Endothelial cell of umbilical vein (primary cell): ENCODE data around the gene ABHD17A. TPM values are rescaled to one million over a fixed set of nuclear protein-coding genes. Genes with fewer than 3 reads are reported as not detected.

Experiments
- BruUV-seq: library from RNA; stranded (reverse); fragments of 400-500 nt; replicated peaks from 2 replicates; lab custom pipeline; 2021; lab: Mats Ljungman, UMichigan
- CTCF ChIA-PET: fragments of 300-600, 350-600 bp; sonication (Branson Sonifier 250); formaldehyde crosslinking; loops from one replicate; lab custom pipeline; 2021; ENCODE audit warnings: antibody characterized with exemption, inconsistent platforms; lab: Charles Lee
- POLR2A ChIA-PET: fragments of 300-600, 350-600 bp; sonication (Branson Sonifier 250); formaldehyde crosslinking; loops from one replicate; lab custom pipeline; 2021; ENCODE audit warnings: antibody characterized with exemption, inconsistent platforms; lab: Charles Lee
- DNase-seq: peaks from one replicate; pipeline ENCODE4 v3.0.0-alpha.2; 2011; ENCODE audit warnings: low read depth, low spot score
- FAIRE-seq: peaks from 2 replicates; lab custom pipeline; 2011; peaks lifted over from hg19 to GRCh38; lab: Jason Lieb, UNC
- H2AFZ ChIP-seq: 2 replicates; pipeline ENCODE4 v1.6.0; 2012; ENCODE audit warnings: low read depth, low read length, control low read depth, inconsistent platforms
- H3K27ac ChIP-seq: 2 replicates; pipeline ENCODE4 v1.5.1; 2011; ENCODE audit warnings: low read depth, mild to moderate bottlenecking, control low read depth, low read length, moderate library complexity; ENCODE audit not compliant: insufficient read depth
- H3K27me3 ChIP-seq, 2 experiments: 2 replicates each; pipeline versions ENCODE4 v1.6.0 to v1.6.1; 2011; ENCODE audit warnings: low read length in 2 of 2, mixed read lengths in 1 of 2; ENCODE audit not compliant: control insufficient read depth in 2 of 2, insufficient read depth in 2 of 2
- H3K36me3 ChIP-seq, 2 experiments: 2 replicates in 1 of 2; 3 replicates in 1 of 2; pipeline ENCODE4 v1.5.1; 2011; ENCODE audit warnings: low read length in 2 of 2, mild to moderate bottlenecking in 1 of 2, moderate library complexity in 1 of 2; ENCODE audit not compliant: control insufficient read depth in 2 of 2, insufficient read depth in 2 of 2; ENCODE audit errors: extremely low read depth in 1 of 2
- H3K4me1 ChIP-seq: 3 replicates; pipeline ENCODE4 v1.5.1; 2011; ENCODE audit warnings: mild to moderate bottlenecking, low read length; ENCODE audit not compliant: control insufficient read depth, insufficient read depth; ENCODE audit errors: extremely low read depth
- H3K4me2 ChIP-seq: 2 replicates; pipeline ENCODE4 v1.6.1; 2011; ENCODE audit warnings: low read length, control low read depth, mixed read lengths; ENCODE audit not compliant: insufficient read depth
- H3K4me3 ChIP-seq, 3 experiments: fragments of 200-600 bp in 1 of 3; sonication (generic), shearing (Covaris generic) in 1 of 3; replicated peaks in 1 of 3; 2 replicates each; pipeline ENCODE4 v1.5.1; 2011 to 2016; ENCODE audit warnings: control low read depth in 3 of 3, low read length in 3 of 3, mild to moderate bottlenecking in 2 of 3, inconsistent platforms in 1 of 3, low read depth in 1 of 3, moderate library complexity in 1 of 3; ENCODE audit not compliant: insufficient read depth in 1 of 3
- H3K79me2 ChIP-seq: 2 replicates; pipeline ENCODE4 v1.6.0; 2012; ENCODE audit warnings: low read length, inconsistent platforms; ENCODE audit not compliant: control insufficient read depth, insufficient read depth
- H3K9ac ChIP-seq: replicated peaks from 2 replicates; pipeline ENCODE3; 2011; ENCODE audit warnings: low read length, control low read depth; ENCODE audit not compliant: insufficient read depth; ENCODE audit errors: extremely low read depth
- H3K9me1 ChIP-seq: replicated peaks from 3 replicates; pipeline ENCODE4 v1.6.0; 2011; ENCODE audit warnings: mild to moderate bottlenecking, low read length; ENCODE audit not compliant: control insufficient read depth, insufficient read depth; ENCODE audit errors: extremely low read depth
- H3K9me3 ChIP-seq: replicated peaks from 2 replicates; pipeline ENCODE4 v1.5.1; 2012; ENCODE audit warnings: low read length, inconsistent platforms; ENCODE audit not compliant: control insufficient read depth, insufficient read depth
- H4K20me1 ChIP-seq: replicated peaks from 2 replicates; pipeline ENCODE3; 2011; ENCODE audit warnings: mild to moderate bottlenecking, low read length; ENCODE audit not compliant: control insufficient read depth, insufficient read depth; ENCODE audit errors: extremely low read depth
- EZH2 ChIP-seq: IDR thresholded peaks from 2 replicates; pipeline ENCODE4 v1.6.1; 2012; ENCODE audit warnings: borderline replicate concordance, low read depth, mild to moderate bottlenecking, moderate library complexity, low read length, inconsistent platforms; ENCODE audit not compliant: severe bottlenecking
- POLR2A ChIP-seq: IDR thresholded peaks from 2 replicates; pipeline ENCODE4 v1.6.1; 2012; ENCODE audit warnings: low read depth, mild to moderate bottlenecking, control low read depth, low read length
- POLR2AphosphoS5 ChIP-seq: IDR thresholded peaks from 2 replicates; pipeline ENCODE4 v1.6.1; 2012; ENCODE audit warnings: low read depth, mild to moderate bottlenecking, control low read depth, low read length, moderate library complexity; ENCODE audit not compliant: insufficient read depth
- dilution Hi-C: fragments of 300-500 bp; cut with MboI; formaldehyde crosslinking; loops from one replicate; pipeline ENCODE4 v1.15.0; 2019; ENCODE audit warnings: low sequenced_read_pairs; ENCODE audit not compliant: extremely low pct_ligation_motif_present
- intact Hi-C: fragments of 100-400 bp; cut with micrococcal nuclease; formaldehyde crosslinking; loops from one replicate; pipeline ENCODE4 v1.10.0; 2022
- polyA plus RNA-seq, 4 experiments: library from polyadenylated mRNA; depleted of rRNA in 3 of 4; stranded (reverse) in 3 of 4; unstranded in 1 of 4; fragments of >200 nt; gene quantifications; 2 replicates each; pipeline versions ENCODE4 v1.2.1 to v1.2.3, GENCODE V29; 2011 to 2012; ENCODE audit warnings: missing spikeins in 1 of 4
- total RNA-seq: library from RNA; stranded (reverse); gene quantifications from 2 replicates; pipeline ENCODE4 v1.2.3, GENCODE V29; 2021
- TF ChIP-seq, protein P1 (sequence below), 2 donors: IDR thresholded peaks; 1 replicate in 1 of 2; 2 replicates in 1 of 2; pipeline ENCODE4 v1.5.1; 2011; ENCODE audit warnings: low read length in 2 of 2, mild to moderate bottlenecking in 2 of 2, moderate library complexity in 2 of 2, control low read depth in 1 of 2, inconsistent platforms in 1 of 2, low read depth in 1 of 2; ENCODE audit not compliant: insufficient read depth in 1 of 2; ENCODE audit errors: extremely low read depth in 1 of 2
- TF ChIP-seq, protein P2 (sequence below): IDR thresholded peaks from 2 replicates; pipeline ENCODE4 v1.6.1; 2011; ENCODE audit not compliant: insufficient read depth, insufficient read length

Gene ABHD17A
- total and polyA plus RNA-seq, 2 donors (not counting 3 experiments of a cell fraction or from before 2014, with no cell fraction given) = 89.8 to 143 TPM

DNA sequence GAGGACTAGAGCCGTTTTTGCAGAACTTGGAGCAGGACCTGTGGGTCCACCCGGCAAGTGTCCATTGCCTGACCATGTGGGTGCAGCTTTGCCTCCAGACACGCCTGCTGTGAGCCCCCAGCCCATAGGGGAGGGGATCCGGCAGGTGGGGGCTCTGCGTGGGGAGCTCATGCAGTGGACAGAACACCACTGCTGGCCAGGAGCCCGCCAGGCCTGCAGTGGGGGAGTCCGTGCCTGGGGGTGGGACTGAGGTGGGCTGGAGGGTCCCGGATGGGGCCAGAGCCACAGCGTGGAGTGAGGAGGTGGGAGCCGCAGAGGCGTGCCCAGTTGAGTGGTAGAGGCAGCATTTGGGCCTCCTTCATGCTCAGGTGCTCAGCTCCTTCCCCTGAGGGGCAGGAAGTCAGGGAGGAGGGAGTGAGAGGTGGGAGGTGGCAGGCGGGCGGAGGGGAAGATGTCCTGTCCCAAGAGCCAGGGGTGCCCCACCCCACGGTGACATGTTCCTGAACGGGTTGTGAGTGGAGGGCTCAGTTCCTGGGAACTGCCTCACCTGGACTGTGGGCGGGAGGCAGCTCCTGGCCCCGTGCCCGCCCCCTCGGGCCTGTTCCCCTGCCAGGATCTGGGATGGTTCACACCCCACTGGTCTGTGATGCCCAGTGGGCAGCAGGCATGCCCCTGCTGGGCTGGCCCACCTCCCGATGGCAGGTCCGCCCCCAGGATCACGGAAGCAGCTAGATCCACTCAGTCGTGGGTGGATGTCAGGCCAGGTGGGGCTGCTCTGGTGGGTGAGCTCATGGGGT, 28.7 kb upstream of the ABHD17A start:
- no peak for FAIRE-seq
- H4K20me1 ChIP-seq = no peaks in the 10 kb centered on the region
- peaks cover 3 to 16% of the 10 kb centered on the region in 2 experiments for H3K36me3 ChIP-seq
- no peak overlapping the region for H3K4me2 ChIP-seq
- DNase-seq = no peak
- POLR2A ChIA-PET = no interaction called here
- peaks cover 32% of the 10 kb centered on the region for H3K79me2 ChIP-seq
- H2AFZ ChIP-seq = no peak overlapping the region
- no peak overlapping the region for H3K9ac ChIP-seq
- H3K4me3 ChIP-seq = no peak overlapping the region
- H3K9me3 ChIP-seq = no peaks in the 10 kb centered on the region
- H3K27me3 ChIP-seq = no peaks in the 10 kb centered on the region
- BruUV-seq = no TSS peak
- no peak overlapping the region for H3K27ac ChIP-seq
- intact Hi-C loops (no loop called here), dilution Hi-C loops (no loop called here)
- CTCF ChIA-PET = no interaction called here
- H3K9me1 ChIP-seq = no peaks in the 10 kb centered on the region
- TF ChIP-seq, protein P1, sequence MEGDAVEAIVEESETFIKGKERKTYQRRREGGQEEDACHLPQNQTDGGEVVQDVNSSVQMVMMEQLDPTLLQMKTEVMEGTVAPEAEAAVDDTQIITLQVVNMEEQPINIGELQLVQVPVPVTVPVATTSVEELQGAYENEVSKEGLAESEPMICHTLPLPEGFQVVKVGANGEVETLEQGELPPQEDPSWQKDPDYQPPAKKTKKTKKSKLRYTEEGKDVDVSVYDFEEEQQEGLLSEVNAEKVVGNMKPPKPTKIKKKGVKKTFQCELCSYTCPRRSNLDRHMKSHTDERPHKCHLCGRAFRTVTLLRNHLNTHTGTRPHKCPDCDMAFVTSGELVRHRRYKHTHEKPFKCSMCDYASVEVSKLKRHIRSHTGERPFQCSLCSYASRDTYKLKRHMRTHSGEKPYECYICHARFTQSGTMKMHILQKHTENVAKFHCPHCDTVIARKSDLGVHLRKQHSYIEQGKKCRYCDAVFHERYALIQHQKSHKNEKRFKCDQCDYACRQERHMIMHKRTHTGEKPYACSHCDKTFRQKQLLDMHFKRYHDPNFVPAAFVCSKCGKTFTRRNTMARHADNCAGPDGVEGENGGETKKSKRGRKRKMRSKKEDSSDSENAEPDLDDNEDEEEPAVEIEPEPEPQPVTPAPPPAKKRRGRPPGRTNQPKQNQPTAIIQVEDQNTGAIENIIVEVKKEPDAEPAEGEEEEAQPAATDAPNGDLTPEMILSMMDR (IDR thresholded peaks at IDR 0.05; ENCODE audit: extremely low read depth in 1 of 2, insufficient read depth in 1 of 2, low read depth in 1 of 2, low read length in 2 of 2) = no peak
- TF ChIP-seq POLR2A (no peak), POLR2AphosphoS5 (no peak), EZH2 (no peak)
- TF ChIP-seq, protein P2, sequence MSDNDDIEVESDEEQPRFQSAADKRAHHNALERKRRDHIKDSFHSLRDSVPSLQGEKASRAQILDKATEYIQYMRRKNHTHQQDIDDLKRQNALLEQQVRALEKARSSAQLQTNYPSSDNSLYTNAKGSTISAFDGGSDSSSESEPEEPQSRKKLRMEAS = no peak
- no peaks in the 10 kb centered on the region for H3K4me1 ChIP-seq
